ENCODE results near the gene PTGDR. TPM values are rescaled to one million over a fixed set of nuclear protein-coding genes. Genes with fewer than 3 reads are reported as not detected.

Gene PTGDR
- total and polyA plus RNA-seq, 7 donors: 0.28 to 8.2 (median 0.93) TPM; not detected in 1

DNA sequence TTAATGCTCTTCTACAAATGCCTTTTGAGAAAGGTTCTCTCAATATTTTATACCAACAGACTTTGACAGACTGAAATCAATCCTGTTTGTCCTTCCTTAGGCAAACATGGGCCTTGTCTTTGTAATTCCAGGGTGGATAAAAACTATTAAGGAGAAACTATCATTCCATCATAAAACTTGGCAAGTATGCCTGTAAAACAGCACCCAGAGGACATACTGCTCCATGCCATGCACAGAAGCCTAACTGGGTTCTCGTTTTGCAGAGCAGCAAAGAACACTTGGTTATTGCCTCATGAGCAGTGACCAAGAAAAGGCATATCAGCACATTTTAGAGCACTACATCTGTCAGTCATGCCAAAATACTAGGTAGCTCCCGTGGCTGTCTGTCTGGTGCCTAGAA is 33.8 kb upstream of the PTGDR start:
- H3K27me3 ChIP-seq: no peaks in the 10 kb centered on the region
- no peaks in the 10 kb centered on the region for H3K36me3 ChIP-seq
- no peak overlapping the region for H3K27ac ChIP-seq
- H3K4me3 ChIP-seq: no peak overlapping the region
- no peaks in the 10 kb centered on the region for H3K4me1 ChIP-seq
- DNase-seq: no peak
- TF ChIP-seq EP300 (IDR thresholded peaks at IDR 0.05) (no peak), POLR2AphosphoS5 (IDR thresholded peaks at IDR 0.05) (no peak), POLR2A (IDR thresholded peaks at IDR 0.05) (no peak)
- TF ChIP-seq, protein P1, sequence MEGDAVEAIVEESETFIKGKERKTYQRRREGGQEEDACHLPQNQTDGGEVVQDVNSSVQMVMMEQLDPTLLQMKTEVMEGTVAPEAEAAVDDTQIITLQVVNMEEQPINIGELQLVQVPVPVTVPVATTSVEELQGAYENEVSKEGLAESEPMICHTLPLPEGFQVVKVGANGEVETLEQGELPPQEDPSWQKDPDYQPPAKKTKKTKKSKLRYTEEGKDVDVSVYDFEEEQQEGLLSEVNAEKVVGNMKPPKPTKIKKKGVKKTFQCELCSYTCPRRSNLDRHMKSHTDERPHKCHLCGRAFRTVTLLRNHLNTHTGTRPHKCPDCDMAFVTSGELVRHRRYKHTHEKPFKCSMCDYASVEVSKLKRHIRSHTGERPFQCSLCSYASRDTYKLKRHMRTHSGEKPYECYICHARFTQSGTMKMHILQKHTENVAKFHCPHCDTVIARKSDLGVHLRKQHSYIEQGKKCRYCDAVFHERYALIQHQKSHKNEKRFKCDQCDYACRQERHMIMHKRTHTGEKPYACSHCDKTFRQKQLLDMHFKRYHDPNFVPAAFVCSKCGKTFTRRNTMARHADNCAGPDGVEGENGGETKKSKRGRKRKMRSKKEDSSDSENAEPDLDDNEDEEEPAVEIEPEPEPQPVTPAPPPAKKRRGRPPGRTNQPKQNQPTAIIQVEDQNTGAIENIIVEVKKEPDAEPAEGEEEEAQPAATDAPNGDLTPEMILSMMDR (IDR thresholded peaks at IDR 0.05): no peak
- 15 to 58% methylated on average over 2 of the region's 2 CpGs for WGBS, 2 donors
- no peaks in the 10 kb centered on the region for H3K9me3 ChIP-seq
- intact Hi-C loops (cut with DNase I): no loop called here

GRCh38 chr14:52235434-52235833 is 32.1 kb upstream of the PTGDR start:
- no peak for TF ChIP-seq EP300 (IDR thresholded peaks at IDR 0.05)
- no peak for TF ChIP-seq POLR2A (IDR thresholded peaks at IDR 0.05)
- no peak for TF ChIP-seq POLR2AphosphoS5 (IDR thresholded peaks at IDR 0.05)
- TF ChIP-seq, protein P1 (IDR thresholded peaks at IDR 0.05): no peak
- Histone ChIP-seq H3K27ac (no peak overlapping the region), H3K27me3 (no peaks in the 10 kb centered on the region), H3K9me3 (no peaks in the 10 kb centered on the region), H3K4me3 (no peak overlapping the region), H3K4me1 (no peaks in the 10 kb centered on the region), H3K36me3 (no peaks in the 10 kb centered on the region)
- no peak for DNase-seq
- intact Hi-C loops (cut with DNase I): no loop called here
- WGBS, 2 donors: 42 to 49% methylated on average over 2 of the region's 2 CpGs

DNA sequence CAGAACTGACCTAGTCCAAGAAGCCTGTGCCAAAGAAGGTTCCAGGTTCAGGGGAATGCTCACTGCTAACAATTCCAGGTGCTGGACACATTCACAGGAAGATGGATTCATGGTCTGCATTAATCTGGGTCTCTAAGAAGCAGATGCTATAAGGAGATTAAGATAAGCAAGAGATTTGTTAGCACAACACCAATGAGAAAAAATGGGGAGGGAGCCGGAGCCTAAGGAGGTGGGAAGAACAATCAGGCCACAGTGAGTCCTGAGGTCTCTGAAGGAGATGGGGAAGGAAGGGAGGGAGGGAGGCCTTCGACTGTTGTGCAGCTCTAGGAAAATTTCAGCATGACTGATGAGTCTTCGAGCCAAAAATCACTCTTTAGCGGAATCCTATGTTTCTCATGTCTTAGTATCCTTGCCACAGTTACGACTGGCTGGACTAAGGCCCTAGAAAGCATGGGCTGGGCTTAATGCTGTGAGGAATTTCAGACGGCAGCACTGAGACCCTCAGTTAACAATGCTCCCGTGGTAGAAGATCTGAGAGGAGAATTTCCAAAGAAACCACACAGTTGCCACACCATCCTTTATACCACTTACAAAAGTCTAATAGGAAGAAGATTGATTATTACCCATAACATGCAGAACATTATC is 31.5 kb upstream of the PTGDR start:
- Histone ChIP-seq H3K4me1 (no peaks in the 10 kb centered on the region), H3K9me3 (no peaks in the 10 kb centered on the region), H3K27me3 (no peaks in the 10 kb centered on the region), H3K36me3 (no peaks in the 10 kb centered on the region), H3K27ac (no peak overlapping the region), H3K4me3 (no peak overlapping the region)
- intact Hi-C loops (cut with DNase I): no loop called here
- DNase-seq: no peak
- 79 to 90% methylated on average over 7 of the region's 7 CpGs for WGBS, 2 donors
- no peak for TF ChIP-seq POLR2A (IDR thresholded peaks at IDR 0.05)
- no peak for TF ChIP-seq EP300 (IDR thresholded peaks at IDR 0.05)
- TF ChIP-seq, protein P1 (IDR thresholded peaks at IDR 0.05): no peak
- TF ChIP-seq POLR2AphosphoS5 (IDR thresholded peaks at IDR 0.05): no peak

DNA sequence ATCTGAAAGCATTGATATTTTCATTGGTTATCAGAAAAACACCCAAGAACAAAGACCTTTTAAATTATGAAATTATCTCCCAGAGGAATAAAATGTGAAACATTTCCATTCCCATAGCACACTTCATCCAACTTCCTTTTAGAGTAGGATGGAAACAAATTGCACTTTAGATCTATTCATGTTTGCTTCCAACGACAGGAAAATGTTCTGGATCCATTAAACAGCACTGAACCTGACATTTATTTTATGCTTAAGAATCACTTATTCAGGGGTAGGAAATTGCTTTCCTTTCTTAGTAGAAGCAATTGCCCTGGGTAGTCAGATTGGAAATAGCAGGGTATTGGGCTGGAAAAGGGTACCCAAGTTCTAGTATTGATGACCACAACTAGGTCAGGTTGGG is 28.8 kb upstream of the PTGDR start:
- DNase-seq: no peak
- Histone ChIP-seq H3K4me3 (no peak overlapping the region), H3K36me3 (no peaks in the 10 kb centered on the region), H3K9me3 (no peaks in the 10 kb centered on the region), H3K27me3 (no peaks in the 10 kb centered on the region), H3K27ac (no peak overlapping the region), H3K4me1 (no peaks in the 10 kb centered on the region)
- WGBS, 2 donors: 75 to 79% methylated on average over 1 of the region's 1 CpG
- TF ChIP-seq POLR2A (IDR thresholded peaks at IDR 0.05): no peak
- intact Hi-C loops (cut with DNase I): no loop called here

- intact Hi-C loops (cut with DNase I): no loop called here
- no peaks in the 10 kb centered on the region for H3K27me3 ChIP-seq
- TF ChIP-seq POLR2A (IDR thresholded peaks at IDR 0.05): no peak
- TF ChIP-seq EP300 (IDR thresholded peaks at IDR 0.05): no peak
- TF ChIP-seq POLR2AphosphoS5 (IDR thresholded peaks at IDR 0.05): no peak
- TF ChIP-seq, protein P1 (IDR thresholded peaks at IDR 0.05): no peak
- H3K36me3 ChIP-seq: no peaks in the 10 kb centered on the region
- no peaks in the 10 kb centered on the region for H3K4me1 ChIP-seq
- no peak overlapping the region for H3K27ac ChIP-seq
- H3K4me3 ChIP-seq: no peak overlapping the region
- DNase-seq: no peak
- WGBS, 2 donors: 57 to 69% methylated on average over 5 of the region's 5 CpGs
- H3K9me3 ChIP-seq: no peaks in the 10 kb centered on the region
These were observed 26.9 kb upstream of the PTGDR start for GRCh38 chr14:52240623-52241022.

Measured in sigmoid colon (tissue), 7 donors.